IPS-18a (cell line): ENCODE data around the gene SH3TC1.

Experiments used
- H3K27ac ChIP-seq: one replicate; pipeline ENCODE4 v1.5.1; 2013; ENCODE audit warnings: low read length
- H3K27me3 ChIP-seq: one replicate; pipeline ENCODE4 v1.6.1; 2013; ENCODE audit warnings: mild to moderate bottlenecking, low read length; ENCODE audit not compliant: control insufficient read depth, insufficient read depth
- H3K36me3 ChIP-seq: one replicate; pipeline ENCODE4 v1.6.1; 2013; ENCODE audit warnings: low read depth, low read length; ENCODE audit not compliant: control insufficient read depth
- H3K4me1 ChIP-seq: one replicate; pipeline ENCODE4 v1.6.1; 2013; ENCODE audit warnings: low read depth, low read length; ENCODE audit not compliant: control insufficient read depth
- H3K4me3 ChIP-seq: one replicate; pipeline ENCODE4 v1.5.1; 2013; ENCODE audit warnings: low read length
- H3K9ac ChIP-seq: one replicate; pipeline ENCODE4 v1.6.1; 2013; ENCODE audit warnings: mild to moderate bottlenecking, low read length, moderate library complexity
- H3K9me3 ChIP-seq: one replicate; pipeline ENCODE4 v1.6.1; 2013; ENCODE audit warnings: low read depth, low read length; ENCODE audit not compliant: control insufficient read depth

Gene SH3TC1

GRCh38 chr4:8198906-8199593 is at the start of gene SH3TC1:
Gene SH3TC1, plus strand, starts transcription at chr4:8199290. Its CDS starts 5,905 bp downstream, at chr4:8205195.
- H3K36me3 ChIP-seq, result no peaks in the 10 kb centered on the region
- H3K4me3 ChIP-seq, result no peak within 1 kb of the TSS
- H3K27me3 ChIP-seq, result no peaks in the 10 kb centered on the region
- no peak within 1 kb of the TSS for H3K27ac ChIP-seq
- no peak within 1 kb of the TSS for H3K9ac ChIP-seq
- no peaks in the 10 kb centered on the region for H3K4me1 ChIP-seq
- no peaks in the 10 kb centered on the region for H3K9me3 ChIP-seq

- no peaks in the 10 kb centered on the region for H3K36me3 ChIP-seq
- H3K27me3 ChIP-seq, result no peaks in the 10 kb centered on the region
- no peak overlapping the region for H3K9ac ChIP-seq
- no peaks in the 10 kb centered on the region for H3K9me3 ChIP-seq
- H3K27ac ChIP-seq, result no peak overlapping the region
- H3K4me3 ChIP-seq, result no peak overlapping the region
- H3K4me1 ChIP-seq, result peaks cover 9% of the 10 kb centered on the region
Observed at GRCh38 chr4:8149664-8150063, 49.4 kb upstream of the SH3TC1 start.

GRCh38 chr4:8150152-8151090 is 48.7 kb upstream of the SH3TC1 start:
- Histone ChIP-seq H3K9me3 (no peaks in the 10 kb centered on the region), H3K4me1 (peaks cover 9% of the 10 kb centered on the region), H3K4me3 (no peak overlapping the region), H3K27me3 (no peaks in the 10 kb centered on the region), H3K36me3 (no peaks in the 10 kb centered on the region), H3K27ac (no peak overlapping the region), H3K9ac (no peak overlapping the region)

- no peaks in the 10 kb centered on the region for H3K9me3 ChIP-seq
- no peak overlapping the region for H3K9ac ChIP-seq
- H3K4me3 ChIP-seq, result no peak overlapping the region
- no peak overlapping the region for H3K27ac ChIP-seq
- no peaks in the 10 kb centered on the region for H3K36me3 ChIP-seq
- no peaks in the 10 kb centered on the region for H3K27me3 ChIP-seq
- peaks cover 9% of the 10 kb centered on the region for H3K4me1 ChIP-seq
Observed at GRCh38 chr4:8151165-8151650, 47.9 kb upstream of the SH3TC1 start.

- H3K4me3 ChIP-seq, result no peak overlapping the region
- H3K9me3 ChIP-seq, result no peaks in the 10 kb centered on the region
- peaks cover 10% of the 10 kb centered on the region for H3K27me3 ChIP-seq
- H3K36me3 ChIP-seq, result no peaks in the 10 kb centered on the region
- H3K9ac ChIP-seq, result no peak overlapping the region
- peaks cover 4% of the 10 kb centered on the region for H3K4me1 ChIP-seq
- H3K27ac ChIP-seq, result no peak overlapping the region
Observed at GRCh38 chr4:8152090-8152864, 46.8 kb upstream of the SH3TC1 start.

GRCh38 chr4:8152865-8153257 is 46.2 kb upstream of the SH3TC1 start:
- Histone ChIP-seq H3K4me3 (no peak overlapping the region), H3K36me3 (no peaks in the 10 kb centered on the region), H3K27me3 (peaks cover 16% of the 10 kb centered on the region), H3K4me1 (no peaks in the 10 kb centered on the region), H3K9me3 (no peaks in the 10 kb centered on the region), H3K27ac (no peak overlapping the region), H3K9ac (no peak overlapping the region)

GRCh38 chr4:8153441-8153840 is 45.6 kb upstream of the SH3TC1 start:
- no peak overlapping the region for H3K9ac ChIP-seq
- peaks cover 22% of the 10 kb centered on the region for H3K27me3 ChIP-seq
- no peaks in the 10 kb centered on the region for H3K9me3 ChIP-seq
- H3K4me3 ChIP-seq, result no peak overlapping the region
- H3K4me1 ChIP-seq, result no peaks in the 10 kb centered on the region
- H3K27ac ChIP-seq, result no peak overlapping the region
- no peaks in the 10 kb centered on the region for H3K36me3 ChIP-seq

- Histone ChIP-seq H3K4me1 (no peaks in the 10 kb centered on the region), H3K36me3 (no peaks in the 10 kb centered on the region), H3K9me3 (no peaks in the 10 kb centered on the region), H3K27me3 (peaks cover 31% of the 10 kb centered on the region), H3K9ac (no peak overlapping the region), H3K4me3 (no peak overlapping the region), H3K27ac (no peak overlapping the region)
Observed at GRCh38 chr4:8155048-8155447, 44.0 kb upstream of the SH3TC1 start.

- Histone ChIP-seq H3K27ac (no peak overlapping the region), H3K4me3 (no peak overlapping the region), H3K27me3 (peaks cover 39% of the 10 kb centered on the region), H3K9ac (no peak overlapping the region), H3K36me3 (no peaks in the 10 kb centered on the region), H3K9me3 (no peaks in the 10 kb centered on the region), H3K4me1 (no peaks in the 10 kb centered on the region)
Observed at GRCh38 chr4:8155660-8156421, 43.2 kb upstream of the SH3TC1 start.

GRCh38 chr4:8156617-8157016 is 42.5 kb upstream of the SH3TC1 start:
- H3K4me3 ChIP-seq, result no peak overlapping the region
- H3K27me3 ChIP-seq, result peaks cover 39% of the 10 kb centered on the region
- H3K27ac ChIP-seq, result no peak overlapping the region
- H3K4me1 ChIP-seq, result no peaks in the 10 kb centered on the region
- no peaks in the 10 kb centered on the region for H3K9me3 ChIP-seq
- no peak overlapping the region for H3K9ac ChIP-seq
- no peaks in the 10 kb centered on the region for H3K36me3 ChIP-seq

GRCh38 chr4:8157496-8157895 is 41.6 kb upstream of the SH3TC1 start:
- Histone ChIP-seq H3K4me3 (no peak overlapping the region), H3K4me1 (no peaks in the 10 kb centered on the region), H3K9me3 (no peaks in the 10 kb centered on the region), H3K36me3 (no peaks in the 10 kb centered on the region), H3K27ac (no peak overlapping the region), H3K9ac (no peak overlapping the region), H3K27me3 (peaks cover 39% of the 10 kb centered on the region)
